HepG2 (cell line): ENCODE measurements around the gene LMF2. TPM values are rescaled to one million over a fixed set of nuclear protein-coding genes. Genes with fewer than 3 reads are reported as not detected.

Experiments used
- ATAC-seq: fragments of 200-7000 bp; cut with Tn5 transposase; 3 replicates; pipeline ENCODE4 v1.9.1; 2020; ENCODE audit warnings: mild to moderate bottlenecking, moderate library complexity
- BruUV-seq: library from RNA; stranded (reverse); fragments of 400-500 nt; replicated peaks from 2 replicates; lab custom pipeline; 2021; lab: Mats Ljungman, UMichigan
- CTCF ChIA-PET: fragments of 300-600 bp; formaldehyde crosslinking; extraction: SDS; loops from one replicate; lab custom pipeline; 2021; ENCODE audit warnings: low total read pairs, inconsistent platforms, low intra/inter-chr PET ratio; lab: Yijun Ruan, JAX
- POLR2A ChIA-PET: fragments of 350-600 bp; sonication (Branson Sonifier 250); formaldehyde crosslinking; loops from one replicate; lab custom pipeline; 2020; ENCODE audit warnings: antibody characterized with exemption, inconsistent platforms; lab: Yijun Ruan, JAX
- DNase-seq: peaks from one replicate; pipeline ENCODE4 v3.0.0-alpha.2; 2015; ENCODE audit warnings: low spot score
- FAIRE-seq: peaks from 3 replicates; lab custom pipeline; 2011; peaks lifted over from hg19 to GRCh38; lab: Jason Lieb, UNC
- H2AFZ ChIP-seq: one replicate; pipeline ENCODE4 v1.6.1; 2011; ENCODE audit warnings: low read length, inconsistent platforms
- H3K27ac ChIP-seq: fragments of 300-600 bp; 3 replicates; pipeline ENCODE4 v1.8.0; 2011; ENCODE audit warnings: mixed run types, mild to moderate bottlenecking, mixed read lengths, low read length, inconsistent platforms; ENCODE audit not compliant: insufficient read depth; ENCODE audit errors: extremely low read length
- H3K27me3 ChIP-seq, 2 experiments: fragments of 200-600 bp in 1 of 2; 2 replicates in 1 of 2; 3 replicates in 1 of 2; pipeline versions ENCODE4 v1.6.0 to v1.8.0; 2011; ENCODE audit warnings: low read length in 2 of 2, mild to moderate bottlenecking in 2 of 2, moderate library complexity in 2 of 2, inconsistent platforms in 1 of 2; ENCODE audit not compliant: insufficient read depth in 2 of 2, control insufficient read depth in 1 of 2
- H3K36me3 ChIP-seq, 2 experiments: fragments of 200-600 bp in 1 of 2; replicated peaks in 1 of 2; 2 replicates in 1 of 2; 3 replicates in 1 of 2; pipeline versions ENCODE4 v1.5.1 to v1.8.0; 2011; ENCODE audit warnings: low read length in 2 of 2, inconsistent platforms in 1 of 2; ENCODE audit not compliant: insufficient read depth in 2 of 2, control insufficient read depth in 1 of 2
- H3K4me1 ChIP-seq: 2 replicates; pipeline ENCODE4 v1.5.1; 2012; ENCODE audit warnings: low read length, inconsistent platforms; ENCODE audit not compliant: insufficient read depth
- H3K4me2 ChIP-seq: 2 replicates; pipeline ENCODE4 v1.6.0; 2011; ENCODE audit warnings: low read depth, low read length, inconsistent platforms
- H3K4me3 ChIP-seq, 3 experiments: fragments of 200-600 bp in 1 of 3; sonication (generic), shearing (Covaris generic) in 1 of 3; replicated peaks in 1 of 3; 2 replicates each; pipeline ENCODE4 v1.5.1; 2011 to 2016; ENCODE audit warnings: low read length in 3 of 3, inconsistent platforms in 2 of 3, low read depth in 2 of 3, mild to moderate bottlenecking in 2 of 3, control low read depth in 1 of 3, mixed read lengths in 1 of 3; ENCODE audit not compliant: insufficient read depth in 1 of 3
- H3K79me2 ChIP-seq: one replicate; pipeline ENCODE4 v1.6.1; 2011; ENCODE audit warnings: low read length, inconsistent platforms; ENCODE audit not compliant: insufficient read depth
- H3K9ac ChIP-seq: 2 replicates; pipeline ENCODE4 v1.6.0; 2011; ENCODE audit warnings: mild to moderate bottlenecking, low read depth, low read length, inconsistent platforms; ENCODE audit not compliant: insufficient read depth
- H3K9me3 ChIP-seq: 2 replicates; pipeline ENCODE4 v1.5.1; 2012; ENCODE audit warnings: mild to moderate bottlenecking, low read length
- H4K20me1 ChIP-seq: 2 replicates; pipeline ENCODE4 v1.6.0; 2011; ENCODE audit warnings: inconsistent platforms, mild to moderate bottlenecking, low read length, moderate library complexity; ENCODE audit not compliant: insufficient read depth
- CEBPB ChIP-seq: IDR thresholded peaks from 2 replicates; pipeline ENCODE4 v1.6.1; 2011; ENCODE audit warnings: low read depth, low read length, improper control_type of control experiment, borderline replicate concordance
- GABPB1 ChIP-seq: IDR thresholded peaks from 2 replicates; pipeline ENCODE4 v1.6.1; 2016; ENCODE audit warnings: mild to moderate bottlenecking, missing genetic modification reagents, moderate library complexity, missing compliant biosample characterization
- HMG20A ChIP-seq: IDR thresholded peaks from 2 replicates; pipeline ENCODE4 v1.6.1; 2016; ENCODE audit warnings: borderline replicate concordance
- MEF2D ChIP-seq: sonication (generic); formaldehyde crosslinking; IDR thresholded peaks from 2 replicates; pipeline ENCODE4 v1.5.1; 2020; ENCODE audit warnings: mild to moderate bottlenecking, missing genetic modification reagents
- PRDM10 ChIP-seq: sonication (generic); formaldehyde crosslinking; IDR thresholded peaks from 2 replicates; pipeline ENCODE4 v1.4.0; 2020; ENCODE audit warnings: low read depth, missing genetic modification reagents
- ZNF407 ChIP-seq: sonication (generic); formaldehyde crosslinking; IDR thresholded peaks from one replicate; pipeline ENCODE4 v1.5.1; 2020; ENCODE audit warnings: mild to moderate bottlenecking, missing genetic modification reagents; ENCODE audit errors: not compliant biosample characterization
- ZNF569 ChIP-seq: sonication (generic); formaldehyde crosslinking; IDR thresholded peaks from 2 replicates; pipeline ENCODE4 v1.5.0; 2020; ENCODE audit warnings: mild to moderate bottlenecking, missing genetic modification reagents, moderate library complexity, borderline replicate concordance
- ZNF710 ChIP-seq: sonication (generic); formaldehyde crosslinking; IDR thresholded peaks from 2 replicates; pipeline ENCODE4 v1.5.0; 2020; ENCODE audit warnings: mild to moderate bottlenecking, missing genetic modification reagents, borderline replicate concordance
- WGBS: methylation state at CpG from one replicate; pipeline ENCODE4 v1.1.6; 2017; ENCODE audit warnings: low lambda C conversion rate; 5-methylcytosine and 5-hydroxymethylcytosine counted together
- in situ Hi-C: cut with HindIII; loops from 2 replicates; pipeline ENCODE4 v1.10.0; 2017; ENCODE audit warnings: low pct_unique_long_range_greater_than_20kb; ENCODE audit not compliant: extremely low pct_ligation_motif_present
- intact Hi-C: fragments of 100-400 bp; cut with micrococcal nuclease; formaldehyde crosslinking; loops from one replicate; pipeline ENCODE4 v1.10.0; 2022; ENCODE audit not compliant: unreplicated experiment
- polyA plus RNA-seq, 8 experiments: library from polyadenylated mRNA; depleted of rRNA in 3 of 8; stranded (reverse) in 7 of 8; unstranded in 1 of 8; fragments of >200 nt; fragmentation: Illumina TruSeq in 4 of 8; extraction: Trizol in 4 of 8; gene quantifications; 2 replicates each; pipeline versions ENCODE4 v1.2.1 to v1.2.3, GENCODE V29; 2011 to 2016; ENCODE audit warnings: low read depth in 4 of 8, missing spikeins in 1 of 8, mixed read lengths in 1 of 8; ENCODE audit not compliant: insufficient read depth in 1 of 8
- total RNA-seq, 5 experiments: library from RNA; depleted of rRNA; stranded (reverse); fragments of >200 nt; fragmentation: Illumina TruSeq; extraction: Trizol; gene quantifications; 2 replicates each; pipeline ENCODE4 v1.2.3, GENCODE V29; 2016; ENCODE audit warnings: low read depth in 1 of 5

The LMF2 gene
- total and polyA plus RNA-seq, 2 of the 13 experiments (the other 11 are each of a cell fraction or from before 2014, with no cell fraction given) = 23.3 to 30.6 TPM

GRCh38 chr22:50470491-50470890, 37.0 kb downstream of the LMF2 start:
- peaks cover 45% of the 10 kb centered on the region for H3K4me1 ChIP-seq
- no peak overlapping the region for H3K27ac ChIP-seq
- BruUV-seq = no TSS peak
- H2AFZ ChIP-seq = no peak overlapping the region
- DNase-seq = no peak
- CTCF ChIA-PET = interaction anchor here (0.6 kb wide), 1 partner anchor 192 kb away, joined by 3 read pairs; no protein-coding TSS in a partner anchor
- peaks cover 14 to 21% of the 10 kb centered on the region in 2 experiments; a peak in 4 of 5 replicates for H3K36me3 ChIP-seq
- WGBS = 83% methylated on average over 1 of the region's 6 CpGs
- peaks cover 50% of the 10 kb centered on the region for H3K79me2 ChIP-seq
- ATAC-seq = no peak
- no peak for FAIRE-seq
- no peaks in the 10 kb centered on the region for H3K27me3 ChIP-seq
- no peaks in the 10 kb centered on the region for H3K9me3 ChIP-seq
- no peak overlapping the region for H3K4me3 ChIP-seq
- no peak overlapping the region for H3K4me2 ChIP-seq
- H3K9ac ChIP-seq = no peak overlapping the region
- POLR2A ChIA-PET = interaction anchor here (0.9 kb wide), 2 partner anchors 11 to 55 kb away, joined by 3 to 4 read pairs; partner anchors contain the start of genes ADM2 and SCO2
- intact Hi-C loops = no loop called here
- H4K20me1 ChIP-seq = peaks cover 35% of the 10 kb centered on the region
- in situ Hi-C loops = no loop called here
- TF ChIP-seq GABPB1 (CRISPR knock-in tag) = no peak
- TF ChIP-seq MEF2D (CRISPR knock-in tag) = no peak
- TF ChIP-seq HMG20A (CRISPR knock-in tag) = no peak
- no peak for TF ChIP-seq PRDM10 (CRISPR knock-in tag)
- no peak for TF ChIP-seq CEBPB
- no peak for TF ChIP-seq ZNF710 (CRISPR knock-in tag)
- TF ChIP-seq ZNF569 (CRISPR knock-in tag) = no peak
- TF ChIP-seq ZNF407 (CRISPR knock-in tag) = no peak
